Ovary (tissue), 9 donors: ENCODE results near the gene DENND1A. TPM values are rescaled to one million over a fixed set of nuclear protein-coding genes. Genes with fewer than 3 reads are reported as not detected.
A peak's percentile ranks its signal among the peaks of the same experiment; 100 is the strongest.

Source experiments
- DNase-seq, 5 donors: peaks; one replicate each; pipeline ENCODE4 v3.0.0-alpha.2; 2019 to 2020
- H3K27ac ChIP-seq, 2 donors: fragments of 200-600 bp; one replicate each; pipeline versions ENCODE4 v1.5.1 to v1.8.0; 2019 to 2022
- H3K27me3 ChIP-seq: fragments of 200-600 bp; one replicate; pipeline ENCODE4 v1.8.0; 2022
- H3K36me3 ChIP-seq: fragments of 200-600 bp; sonication (generic); one replicate; pipeline ENCODE4 v1.5.1; 2019
- H3K4me1 ChIP-seq: one replicate; pipeline ENCODE4 v1.8.1; 2013; ENCODE audit warnings: mild to moderate bottlenecking, moderate library complexity; ENCODE audit not compliant: insufficient read depth
- H3K4me3 ChIP-seq: fragments of 200-600 bp; sonication (generic); one replicate; pipeline ENCODE4 v1.5.1; 2017
- H3K9me3 ChIP-seq, 2 donors: fragments of 200-600 bp in 1 of 2; sonication (generic) in 1 of 2; one replicate each; pipeline versions ENCODE4 v1.5.1 to v1.8.1; 2013 to 2019; ENCODE audit warnings: mild to moderate bottlenecking in 1 of 2, moderate library complexity in 1 of 2
- CTCF ChIP-seq, 3 donors: fragments of 450-650 bp in 2 of 3; fragments of 200-600 bp in 1 of 3; IDR thresholded peaks; one replicate each; pipeline versions ENCODE4 v1.5.1 to v1.8.0; 2016 to 2022; ENCODE audit warnings: antibody characterized with exemption in 3 of 3, mild to moderate bottlenecking in 1 of 3
- EP300 ChIP-seq: sonication (generic); formaldehyde crosslinking; IDR thresholded peaks from one replicate; pipeline ENCODE4 v1.6.1; 2017; ENCODE audit warnings: antibody characterized with exemption
- POLR2A ChIP-seq: fragments of 450-650 bp; IDR thresholded peaks from one replicate; pipeline ENCODE4 v1.6.1; 2017; ENCODE audit warnings: antibody characterized with exemption, mild to moderate bottlenecking, moderate library complexity
- WGBS, 3 donors: extraction: QIAGEN DNeasy Blood & Tissue Kit in 1 of 3; methylation state at CpG; one replicate each; pipeline versions ENCODE4 v1.1.5 to v1.1.7; 2013 to 2017; 5-methylcytosine and 5-hydroxymethylcytosine counted together
- intact Hi-C, 4 donors: fragments of 100-400 bp; cut with DNase I; formaldehyde crosslinking; loops; one replicate each; pipeline versions ENCODE4 v1.11.0 to v1.15.1; 2022 to 2023
- microRNA counts: library from miRNA; unstranded; fragments of <30 nt; microRNA quantifications from one replicate; lab custom pipeline; 2016
- microRNA-seq, 3 donors: library from miRNA; unstranded; fragments of <30 nt; microRNA quantifications; one replicate each; pipeline versions ENCODE4 to v1.2.0, GENCODE V29; 2019 to 2020
- polyA plus RNA-seq, 2 donors: library from polyadenylated mRNA; stranded (reverse); fragments of 200-250 nt in 1 of 2; fragments of 350-450 nt in 1 of 2; fragmentation: Illumina TruSeq in 1 of 2; extraction: RNeasy Lipid Tissue Mini Kit (QIAGEN cat#74804) in 1 of 2; gene quantifications; one replicate each; pipeline ENCODE4 v1.2.3, GENCODE V29; 2013 to 2014
- small RNA-seq: library from RNA; depleted of rRNA; stranded (forward); fragments of <200 nt; gene quantifications from one replicate; pipeline ENCODE3, GENCODE V24; 2016
- total RNA-seq, 7 donors: library from RNA; depleted of rRNA in 2 of 7; stranded (reverse); fragments of >200 nt in 2 of 7; fragmentation: NEBNext Ultra II Directional in 3 of 7; extraction: Animal tissue kit (Norgen Biotek cat#: 25700) in 3 of 7; gene quantifications; one replicate each; pipeline versions ENCODE4 v1.1.0 to v1.2.4, GENCODE V29; 2016 to 2023
- donor health status: DM: no; HTN: no; CAD: no; lungs with moderate emphysema.
- donor health status: DM: no; HTN: no; CAD: no.
- donor health status: Bipolar disorder and iron deficiency.
- donor health status: DM: yes; HTN: yes; CAD: no.
- donor health status: DM: no; HTN: no; CAD: no.
- donor health status: DM: yes; HTN: yes; CAD: no.

Gene DENND1A
- total and polyA plus RNA-seq, 9 donors = 10.4 to 24.5 (median 17.1) TPM

DNA sequence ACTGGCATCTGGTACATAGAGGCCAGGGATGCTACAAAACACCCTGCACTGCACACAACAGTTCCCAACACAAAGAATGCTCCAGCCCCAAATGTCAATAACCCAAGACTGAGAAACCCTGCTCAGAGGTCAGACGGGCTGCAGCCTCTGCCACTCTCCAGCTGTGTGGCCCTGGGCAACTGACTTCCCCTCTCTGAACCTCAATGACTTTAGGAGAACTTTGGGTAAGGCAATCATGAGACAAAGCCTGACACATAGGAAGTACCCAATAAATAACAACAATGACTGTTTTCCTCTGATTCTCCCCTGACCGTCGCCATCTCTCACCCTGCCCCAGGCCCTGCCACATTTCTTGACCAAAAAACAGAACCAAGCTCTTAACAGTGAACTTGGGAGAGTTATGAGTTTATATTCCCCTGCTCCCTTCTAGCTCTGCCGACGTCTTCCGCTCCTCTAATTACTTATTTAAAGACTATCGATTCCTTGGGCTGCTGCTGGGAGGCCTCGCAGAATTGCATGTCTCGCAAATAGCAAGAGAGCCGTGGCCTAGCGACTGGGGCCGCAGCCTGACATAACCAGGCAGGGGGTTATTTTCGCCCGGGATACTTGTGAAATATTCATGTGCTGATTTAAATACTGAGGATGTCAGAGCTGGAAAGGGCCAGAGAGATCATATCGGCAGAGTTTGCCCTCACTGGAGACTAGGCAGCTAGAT is 598.4 kb downstream of the DENND1A start:
- intact Hi-C loops = no loop called here
- Histone ChIP-seq H3K27me3 (no peaks in the 10 kb centered on the region), H3K9me3 (no peaks in the 10 kb centered on the region), H3K36me3 (no peaks in the 10 kb centered on the region), H3K4me3 (no peak overlapping the region), H3K27ac (no peak overlapping the region), H3K4me1 (no peaks in the 10 kb centered on the region)
- no peak for DNase-seq
- no peak for TF ChIP-seq POLR2A
- TF ChIP-seq CTCF (IDR thresholded peaks at IDR 0.05) = no peak
- TF ChIP-seq EP300 = no peak
- 88 to 90% (median 89%) methylated on average over 15 of the region's 15 CpGs for WGBS, 3 donors

MicroRNAs encoded within 50 kb of the gene (microRNA counts, 767-probe panel; counts per million panel counts)
- 530 counts per million, percentile 78 among the panel's probes with 10 or more counts for microRNA hsa-miR-601 (lab: Ali Mortazavi, UCI)

Small RNA genes lying within 50 kb of the gene (microRNA-seq; reads per million reads assigned to microRNA genes)
- gene MIR601 (0 to 0.18 (median 0) reads per million in 3 donors), gene MIR7150 (0 reads per million in 3 donors)

Small RNA genes lying within 50 kb of the gene (small RNA-seq; reads per million reads assigned to genes)
- gene MIR601 (not detected), gene MIR7150 (not detected)

Other genes starting within 250 kb of the DENND1A start
- gene LHX2, start 81.6 kb upstream of the DENND1A start, total RNA-seq = 10 to 100 TPM in 1 of 7 donors, under 1 TPM in 2, not detected in 4; 0.10 to 17.0 (median 0.87) TPM
- under 1 TPM in 1 of 2 donors, not detected in 1; 0.11 TPM for gene LHX2, start 81.6 kb upstream of the DENND1A start, polyA plus RNA-seq